GM19238 (cell line): ENCODE results near the gene HIKESHI.
"Not testable (repeated sequence)": the region's sequence is repeated elsewhere in the genome, so short reads cannot be mapped to it uniquely, and the experiment has no call there.

ENCODE experiments used
- DNase-seq: peaks from one replicate; pipeline ENCODE4 v3.0.0; 2011; ENCODE audit warnings: low spot score; ENCODE audit not compliant: insufficient read length

HIKESHI gene

DNA sequence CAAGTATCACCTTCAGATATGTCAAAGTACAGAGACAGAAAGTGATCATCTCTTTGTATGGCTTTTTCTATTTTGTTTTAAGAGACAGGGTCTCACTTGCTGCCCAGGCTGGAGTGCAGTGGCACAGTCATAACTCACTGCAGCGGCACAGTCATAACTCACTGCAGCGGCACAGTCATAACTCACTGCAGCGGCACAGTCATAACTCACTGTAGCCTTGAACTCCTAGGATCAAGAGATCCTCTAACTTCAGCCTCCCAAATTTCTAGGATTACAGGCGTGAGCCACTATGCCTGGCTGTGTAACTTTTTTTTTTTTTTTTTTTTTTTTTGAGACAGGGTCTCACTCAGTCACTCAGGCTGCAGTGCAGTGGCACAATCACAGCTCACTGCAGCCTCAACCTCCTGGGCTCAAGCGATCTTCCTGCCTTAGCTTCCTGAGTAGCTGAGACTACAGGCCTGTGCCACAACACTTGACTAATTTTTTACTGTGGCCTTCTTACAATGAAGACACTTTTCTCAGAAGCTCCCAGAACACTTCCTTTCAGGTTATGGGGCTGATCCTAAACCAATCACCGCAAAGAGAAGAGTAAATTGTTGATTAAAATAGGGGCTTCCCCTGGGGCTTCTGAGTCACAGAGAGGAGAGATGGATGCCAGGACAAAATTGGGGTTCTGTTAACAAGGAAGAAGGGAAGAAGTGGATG lies 9.0 kb upstream of the HIKESHI start:
- DNase-seq = no peak

DNA sequence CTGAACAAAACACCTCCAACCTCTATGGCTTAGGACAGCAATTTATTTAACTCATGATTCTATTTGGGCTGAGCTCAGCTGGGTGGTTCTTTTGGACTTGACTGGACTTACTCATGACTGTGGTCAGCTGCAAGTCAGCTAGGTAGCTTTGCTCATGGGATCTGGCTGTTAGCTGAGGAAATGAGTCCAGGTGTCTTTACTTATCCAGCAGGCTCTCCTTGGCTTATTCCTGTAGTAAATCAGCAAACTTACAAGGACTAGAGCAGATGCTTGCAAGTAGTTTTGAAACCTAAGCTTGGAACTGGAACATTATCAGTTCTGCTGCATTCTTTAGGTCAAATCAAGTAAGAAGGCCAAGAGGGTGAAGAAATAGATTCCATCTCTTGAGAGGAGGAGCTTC lies 8.0 kb upstream of the HIKESHI start:
- DNase-seq = no peak

DNA sequence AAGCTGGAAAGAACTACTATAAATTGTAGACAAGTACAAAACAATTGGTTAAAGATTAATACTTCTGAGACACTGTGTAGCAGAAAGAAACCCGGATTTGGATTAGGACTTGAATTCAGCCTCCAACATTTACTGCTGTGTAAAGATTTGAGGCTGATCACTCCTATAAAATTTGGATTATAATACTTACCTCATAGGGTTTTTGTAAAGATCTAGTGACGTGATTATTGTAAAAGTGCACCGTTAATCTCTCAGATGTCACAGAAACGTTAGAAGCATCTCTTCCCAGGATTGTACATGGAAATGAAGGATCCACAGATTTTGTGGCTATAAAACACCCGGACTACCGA lies 323 bp upstream of the HIKESHI start:
- no peak for DNase-seq

DNA sequence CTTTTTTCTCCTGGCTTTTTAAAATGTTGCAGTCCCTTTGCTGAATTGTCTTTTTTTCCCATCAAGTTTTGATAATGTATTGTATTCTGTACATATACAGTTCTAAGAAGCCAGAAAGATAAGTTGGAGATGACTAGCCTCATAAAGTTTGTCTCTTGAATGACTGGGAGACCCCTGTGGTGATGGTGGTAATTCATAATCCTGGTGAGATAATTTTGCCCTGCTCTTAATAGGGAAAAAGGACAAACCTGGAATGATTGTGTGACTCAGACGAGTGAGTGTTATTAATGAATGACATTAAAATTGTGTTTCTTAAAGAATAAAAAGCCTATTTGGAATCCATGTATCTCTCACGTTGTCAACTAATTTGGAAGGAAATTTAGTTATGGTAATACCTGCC lies 1.2 kb downstream of the HIKESHI start:
- DNase-seq = no peak

GRCh38 chr11:86308710-86309109 lies 6.7 kb downstream of the HIKESHI start:
- not testable (repeated sequence) for DNase-seq

GRCh38 chr11:86313793-86314192 lies 11.8 kb downstream of the HIKESHI start:
- DNase-seq = no peak

GRCh38 chr11:86314636-86315035 lies 12.6 kb downstream of the HIKESHI start:
- DNase-seq = no peak

- DNase-seq = no peak
Measured at GRCh38 chr11:86335131-86335767, 33.2 kb downstream of the HIKESHI start.

DNA sequence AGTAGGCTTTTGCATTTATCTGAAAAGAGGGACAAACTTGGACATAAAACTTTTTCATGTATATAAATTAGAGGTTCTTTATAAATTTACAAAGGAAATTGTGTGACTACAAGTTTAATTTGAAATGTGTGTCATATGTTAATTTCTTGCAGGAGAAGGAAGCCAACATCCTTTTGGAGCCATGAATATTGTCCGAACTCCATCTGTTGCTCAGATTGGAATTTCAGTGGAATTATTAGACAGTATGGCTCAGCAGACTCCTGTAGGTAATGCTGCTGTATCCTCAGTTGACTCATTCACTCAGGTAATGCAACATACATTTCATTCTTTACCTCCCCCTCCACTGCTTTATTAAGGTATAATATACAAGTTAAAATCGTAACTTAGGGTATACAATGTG lies 35.2 kb downstream of the HIKESHI start:
- no peak for DNase-seq

DNA sequence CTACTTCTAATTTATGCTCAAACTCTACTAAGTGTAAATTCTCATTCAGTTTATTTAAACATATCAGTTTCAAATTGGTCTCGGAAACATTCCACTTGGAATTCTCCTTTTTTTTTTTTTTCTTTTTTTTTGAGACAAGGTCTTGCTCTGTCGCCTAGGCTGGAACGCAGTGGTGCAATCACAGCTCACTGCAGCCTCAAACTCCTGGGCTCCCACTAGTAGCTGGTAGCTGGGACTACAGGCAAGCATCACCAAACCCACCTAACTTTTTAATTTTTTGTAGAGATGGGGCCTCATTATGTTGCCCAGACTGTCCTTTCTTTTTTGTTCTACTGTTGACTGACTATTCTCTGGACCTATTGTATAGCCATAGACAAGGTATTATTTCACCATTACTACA lies 39.3 kb downstream of the HIKESHI start:
- DNase-seq = no peak

DNA sequence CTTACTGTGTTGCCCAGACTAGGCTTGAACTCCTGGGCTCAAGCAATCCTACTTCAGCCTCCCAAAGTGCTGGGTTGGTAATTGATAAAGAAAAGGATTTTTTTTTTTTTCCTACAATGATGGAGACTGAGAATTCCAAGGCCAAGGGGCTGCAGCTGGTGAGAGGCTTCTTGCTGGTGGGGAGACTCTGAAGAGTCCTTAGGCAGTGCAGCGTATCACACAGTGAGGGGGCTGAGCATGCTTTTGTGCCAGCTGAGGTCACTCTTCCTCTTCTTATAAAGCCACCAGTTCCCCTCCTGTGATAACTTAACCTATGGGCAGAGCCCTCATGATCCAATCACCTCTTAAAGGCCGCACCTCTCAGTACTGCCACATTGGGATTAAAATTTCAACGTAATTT lies 44.5 kb downstream of the HIKESHI start:
- no peak for DNase-seq

DNA sequence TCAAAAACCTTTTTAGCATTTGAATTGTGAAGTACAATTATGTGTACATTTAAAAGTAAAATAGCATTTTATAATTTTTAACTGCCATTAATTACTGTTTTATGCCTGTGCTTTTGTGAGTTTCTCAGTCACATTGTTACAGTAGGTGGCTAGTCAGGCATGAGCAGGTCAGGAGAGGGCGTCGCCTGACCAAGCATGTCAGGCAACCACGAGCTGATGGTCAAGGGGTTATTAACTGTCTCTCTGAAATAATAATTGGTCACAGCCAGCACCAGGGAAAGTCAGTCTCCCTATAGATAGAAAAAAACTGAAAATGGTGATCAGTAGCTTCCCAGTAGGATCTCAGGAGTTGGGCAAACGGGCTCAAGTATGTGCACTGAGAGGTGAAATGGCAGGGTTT lies 53.2 kb downstream of the HIKESHI start:
- DNase-seq = no peak

DNA sequence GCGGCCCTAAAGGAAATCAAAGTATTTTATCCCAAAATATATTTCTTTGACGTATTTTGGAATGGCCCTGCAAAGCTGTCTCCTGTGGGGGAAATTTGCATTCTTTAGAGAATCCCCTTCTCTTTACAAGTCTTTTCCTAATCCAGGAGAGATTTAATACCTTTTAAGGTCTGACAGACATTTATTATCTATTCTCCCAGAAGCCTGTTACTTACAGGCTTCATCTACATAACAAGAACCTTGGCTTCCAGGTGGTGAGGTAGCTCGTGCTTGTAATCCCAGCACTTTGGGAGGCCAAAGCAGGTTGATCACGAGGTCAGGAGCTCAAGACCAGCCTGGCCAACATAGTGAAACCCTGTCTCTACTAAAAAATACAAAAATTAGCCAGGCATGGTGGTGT lies 55.4 kb downstream of the HIKESHI start:
- DNase-seq = not testable (repeated sequence)

DNA sequence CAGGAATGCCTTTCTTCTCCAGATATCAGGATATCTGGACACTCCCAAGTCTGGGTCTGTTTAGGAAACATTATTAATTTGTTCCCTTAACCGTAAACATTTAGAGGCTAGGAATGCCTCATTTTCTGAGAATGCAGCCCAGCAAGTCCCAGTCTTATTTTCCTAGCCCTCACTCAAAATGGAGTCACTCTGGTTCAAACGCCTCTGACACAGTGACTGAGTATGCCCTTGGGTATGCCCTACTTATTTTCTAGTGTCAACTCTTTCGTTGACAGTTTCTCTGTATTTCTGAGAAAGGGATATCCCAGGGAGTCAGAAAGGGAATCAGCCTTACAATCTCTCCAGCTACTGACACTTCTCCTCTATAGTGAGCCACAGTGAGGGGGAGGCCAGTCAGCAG lies 56.7 kb downstream of the HIKESHI start:
- no peak for DNase-seq

- DNase-seq = no peak
Measured at GRCh38 chr11:86360775-86361395, 58.8 kb downstream of the HIKESHI start.

DNA sequence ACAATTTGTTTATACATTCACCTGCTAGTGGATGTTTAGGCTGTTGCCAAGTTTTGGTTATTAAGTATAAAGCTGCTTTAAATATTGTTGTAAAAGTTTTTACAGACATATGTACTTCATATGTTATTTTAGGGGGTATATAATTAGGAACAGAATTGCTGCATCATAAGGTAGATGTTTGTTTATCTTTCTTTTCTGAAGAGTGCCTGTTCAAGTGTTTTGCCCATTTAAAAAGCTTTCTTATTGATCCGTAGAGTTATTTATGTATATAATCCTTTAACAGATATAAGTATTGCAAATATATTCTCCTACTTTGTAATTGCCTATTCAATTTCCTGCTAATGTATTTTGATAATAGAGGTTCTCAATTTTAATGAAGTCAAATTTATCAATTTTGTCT lies 61.4 kb downstream of the HIKESHI start:
- no peak for DNase-seq

- no peak for DNase-seq
Measured at GRCh38 chr11:86365546-86365945, 63.5 kb downstream of the HIKESHI start.

GRCh38 chr11:86369668-86370067 lies 67.6 kb downstream of the HIKESHI start:
- DNase-seq = no peak

DNA sequence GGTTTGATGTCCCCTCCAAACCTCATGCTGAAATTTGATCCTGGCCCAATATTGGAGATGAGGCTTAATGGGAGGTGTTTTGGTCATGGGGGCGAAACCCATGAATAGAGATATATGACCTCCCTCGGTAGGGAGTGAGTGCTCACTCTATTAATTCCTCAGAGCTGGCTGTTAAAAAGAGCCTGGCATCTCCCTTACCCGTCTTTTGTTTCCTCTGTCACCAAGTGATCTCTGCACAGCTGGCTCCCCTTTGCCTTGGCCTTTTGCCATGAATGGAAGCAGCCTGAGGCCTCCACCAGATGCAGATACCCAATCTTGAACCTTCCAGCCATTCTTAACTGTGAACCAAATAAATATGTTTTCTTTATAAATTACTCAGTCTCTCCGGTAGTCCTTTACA lies 68.1 kb downstream of the HIKESHI start:
- DNase-seq = no peak

- DNase-seq = no peak
Measured at GRCh38 chr11:86370922-86371594, 69.0 kb downstream of the HIKESHI start.

GRCh38 chr11:86372041-86372440 lies 70.0 kb downstream of the HIKESHI start:
- DNase-seq = no peak

DNA sequence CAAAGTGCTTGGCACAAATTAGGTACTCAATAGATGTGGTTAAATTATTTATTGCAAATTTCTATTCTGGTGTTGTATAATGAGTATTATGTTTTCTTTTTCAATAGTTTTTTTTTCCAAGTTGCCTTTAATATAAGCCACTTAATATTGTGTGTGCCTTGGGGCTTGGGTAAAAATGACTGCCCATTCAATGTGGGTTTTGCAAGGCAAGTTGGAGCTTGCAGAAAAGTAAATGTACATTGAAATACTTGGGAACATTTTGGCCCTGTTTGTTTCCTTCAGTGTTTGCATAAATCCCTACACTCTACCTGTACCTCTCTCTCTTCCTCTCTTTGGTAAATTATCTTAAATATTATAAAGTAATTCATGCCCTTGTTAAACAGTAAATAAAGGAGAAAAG lies 70.5 kb downstream of the HIKESHI start:
- no peak for DNase-seq
